SH-SY5Y (cell line): ENCODE results near the gene TCTN3.

Experiments used
- GATA2 ChIP-seq: IDR thresholded peaks from 2 replicates; pipeline ENCODE4 v1.6.1; 2011; ENCODE audit warnings: mild to moderate bottlenecking, low read depth, low read length
- GATA3 ChIP-seq: IDR thresholded peaks from 2 replicates; pipeline ENCODE4 v1.6.1; 2011; ENCODE audit warnings: low read depth, mild to moderate bottlenecking, low read length, moderate library complexity

GRCh38 chr10:95661818-95662217 is 31.9 kb downstream of the TCTN3 start:
- TF ChIP-seq GATA3, result no peak
- no peak for TF ChIP-seq GATA2
